Lower leg skin (tissue), 3 donors: Measurements from ENCODE around the gene TAF11.

Experiments used
- CTCF ChIP-seq, 3 donors: fragments of 450-650 bp; IDR thresholded peaks; one replicate each; pipeline ENCODE4 v1.5.1; 2016; ENCODE audit warnings: antibody characterized with exemption in 3 of 3, mild to moderate bottlenecking in 3 of 3, moderate library complexity in 2 of 3
- POLR2A ChIP-seq, 2 donors: fragments of 450-650 bp; IDR thresholded peaks; one replicate each; pipeline ENCODE4 v1.6.1; 2016 to 2017; ENCODE audit warnings: antibody characterized with exemption in 2 of 2, mild to moderate bottlenecking in 1 of 2, moderate library complexity in 1 of 2

GRCh38 chr6:34928695-34929094, 40.9 kb upstream of the TAF11 start:
- TF ChIP-seq CTCF (IDR thresholded peaks at IDR 0.05) (no peak), POLR2A (IDR thresholded peaks at IDR 0.05) (no peak)
